ENCODE measurements around the gene PRKG1.

DNA sequence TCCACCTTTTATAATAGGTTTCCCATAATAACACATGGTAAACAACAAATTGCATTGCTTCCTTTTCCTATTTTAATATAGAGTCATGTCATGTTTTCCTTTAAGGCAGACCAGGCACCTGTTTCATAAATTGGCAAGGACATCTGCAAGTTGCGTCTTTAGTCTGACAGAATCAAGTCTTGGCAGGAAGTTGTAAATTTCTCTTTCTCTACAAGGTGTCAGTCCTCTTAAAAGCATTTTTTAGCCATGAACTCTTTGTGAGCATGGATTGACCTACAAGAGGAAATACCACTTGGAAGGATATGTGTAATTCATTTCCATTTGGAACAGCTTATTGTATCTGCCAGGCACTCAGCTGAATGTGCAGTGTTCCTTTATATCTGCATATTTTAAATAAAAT lies 176.8 kb downstream of the PRKG1 start:
- TF ChIP-seq, protein P1, sequence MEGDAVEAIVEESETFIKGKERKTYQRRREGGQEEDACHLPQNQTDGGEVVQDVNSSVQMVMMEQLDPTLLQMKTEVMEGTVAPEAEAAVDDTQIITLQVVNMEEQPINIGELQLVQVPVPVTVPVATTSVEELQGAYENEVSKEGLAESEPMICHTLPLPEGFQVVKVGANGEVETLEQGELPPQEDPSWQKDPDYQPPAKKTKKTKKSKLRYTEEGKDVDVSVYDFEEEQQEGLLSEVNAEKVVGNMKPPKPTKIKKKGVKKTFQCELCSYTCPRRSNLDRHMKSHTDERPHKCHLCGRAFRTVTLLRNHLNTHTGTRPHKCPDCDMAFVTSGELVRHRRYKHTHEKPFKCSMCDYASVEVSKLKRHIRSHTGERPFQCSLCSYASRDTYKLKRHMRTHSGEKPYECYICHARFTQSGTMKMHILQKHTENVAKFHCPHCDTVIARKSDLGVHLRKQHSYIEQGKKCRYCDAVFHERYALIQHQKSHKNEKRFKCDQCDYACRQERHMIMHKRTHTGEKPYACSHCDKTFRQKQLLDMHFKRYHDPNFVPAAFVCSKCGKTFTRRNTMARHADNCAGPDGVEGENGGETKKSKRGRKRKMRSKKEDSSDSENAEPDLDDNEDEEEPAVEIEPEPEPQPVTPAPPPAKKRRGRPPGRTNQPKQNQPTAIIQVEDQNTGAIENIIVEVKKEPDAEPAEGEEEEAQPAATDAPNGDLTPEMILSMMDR (IDR thresholded peaks at IDR 0.05; ENCODE audit: low read depth, low read length, poor library complexity, severe bottlenecking), result no peak
- TF ChIP-seq EZH2phosphoT487 (IDR thresholded peaks at IDR 0.05; ENCODE audit: borderline replicate concordance, low read length), result no peak
